H9 (cell line): ENCODE results near the gene STH. TPM values are rescaled to one million over a fixed set of nuclear protein-coding genes. Genes with fewer than 3 reads are reported as not detected.
A peak's percentile ranks its signal among the peaks of the same experiment; 100 is the strongest.

Source experiments
- DNase-seq: peaks from one replicate; pipeline ENCODE4 v3.0.0-alpha.2; 2017
- H2AFZ ChIP-seq: one replicate; pipeline ENCODE4 v1.6.1; 2013; ENCODE audit warnings: mild to moderate bottlenecking, low read length, control low read depth, moderate library complexity
- H2AK5ac ChIP-seq: 2 replicates; pipeline ENCODE4 v1.6.1; 2013; ENCODE audit warnings: low read length, control low read depth, mixed read lengths; ENCODE audit not compliant: insufficient read length
- H2BK120ac ChIP-seq: one replicate; pipeline ENCODE4 v1.6.1; 2013; ENCODE audit warnings: low read depth, mild to moderate bottlenecking, low read length, control low read depth, inconsistent platforms; ENCODE audit not compliant: poor library complexity, severe bottlenecking
- H2BK12ac ChIP-seq: 2 replicates; pipeline ENCODE4 v1.6.1; 2013; ENCODE audit warnings: low read length, control low read depth, mixed read lengths, low read depth; ENCODE audit not compliant: insufficient read length
- H2BK15ac ChIP-seq: 2 replicates; pipeline ENCODE4 v1.6.1; 2013; ENCODE audit warnings: low read depth, low read length, control low read depth
- H2BK20ac ChIP-seq: one replicate; pipeline ENCODE4 v1.6.1; 2013; ENCODE audit warnings: low read depth, mild to moderate bottlenecking, low read length, control low read depth, inconsistent platforms; ENCODE audit not compliant: poor library complexity, severe bottlenecking
- H2BK5ac ChIP-seq: 2 replicates; pipeline ENCODE4 v1.6.1; 2013; ENCODE audit warnings: low read length, control low read depth, mixed read lengths; ENCODE audit not compliant: insufficient read length
- H3K14ac ChIP-seq: 2 replicates; pipeline ENCODE4 v1.6.1; 2013; ENCODE audit warnings: low read length, control low read depth; ENCODE audit not compliant: insufficient read depth
- H3K18ac ChIP-seq: 2 replicates; pipeline ENCODE4 v1.6.1; 2013; ENCODE audit warnings: low read depth, mild to moderate bottlenecking, mixed read lengths, low read length, control low read depth; ENCODE audit not compliant: insufficient read length
- H3K23ac ChIP-seq: 2 replicates; pipeline ENCODE4 v1.6.1; 2013; ENCODE audit warnings: low read length, control low read depth, mixed read lengths, low read depth; ENCODE audit not compliant: insufficient read length
- H3K23me2 ChIP-seq: 2 replicates; pipeline ENCODE4 v1.6.1; 2013; ENCODE audit warnings: low read depth, mild to moderate bottlenecking, mixed read lengths, low read length, control low read depth; ENCODE audit not compliant: insufficient read length, poor library complexity, severe bottlenecking
- H3K27ac ChIP-seq: 2 replicates; pipeline ENCODE4 v1.5.1; 2013; ENCODE audit warnings: low read length, control low read depth, mixed read lengths, low read depth; ENCODE audit not compliant: insufficient read length
- H3K27me3 ChIP-seq: 2 replicates; pipeline ENCODE4 v1.6.1; 2013; ENCODE audit warnings: low read length, control low read depth, inconsistent platforms; ENCODE audit not compliant: insufficient read depth
- H3K4ac ChIP-seq: 2 replicates; pipeline ENCODE4 v1.6.1; 2013; ENCODE audit warnings: low read depth, mild to moderate bottlenecking, control low read depth, inconsistent platforms, low read length, moderate library complexity
- H3K4me1 ChIP-seq: 2 replicates; pipeline ENCODE4 v1.6.1; 2013; ENCODE audit warnings: low read length, control low read depth, inconsistent platforms; ENCODE audit not compliant: insufficient read depth
- H3K4me2 ChIP-seq: 2 replicates; pipeline ENCODE4 v1.6.1; 2013; ENCODE audit warnings: low read length, control low read depth, mixed read lengths; ENCODE audit not compliant: insufficient read length, insufficient read depth
- H3K56ac ChIP-seq: 2 replicates; pipeline ENCODE4 v1.6.1; 2013; ENCODE audit warnings: low read depth, mild to moderate bottlenecking, mixed read lengths, low read length, control low read depth; ENCODE audit not compliant: insufficient read length
- H3K79me1 ChIP-seq: 2 replicates; pipeline ENCODE4 v1.6.1; 2013; ENCODE audit warnings: low read depth, mild to moderate bottlenecking, moderate library complexity, low read length, control low read depth, inconsistent platforms; ENCODE audit not compliant: insufficient read depth, poor library complexity, severe bottlenecking
- H3K79me2 ChIP-seq: 2 replicates; pipeline ENCODE4 v1.6.1; 2013; ENCODE audit warnings: low read length, control low read depth, inconsistent platforms; ENCODE audit not compliant: insufficient read depth
- H3K9ac ChIP-seq: 2 replicates; pipeline ENCODE4 v1.6.1; 2013; ENCODE audit warnings: low read length, control low read depth, mixed read lengths; ENCODE audit not compliant: insufficient read length; ENCODE audit errors: extremely low read depth
- H3K9me3 ChIP-seq: one replicate; pipeline ENCODE4 v1.6.1; 2013; ENCODE audit warnings: low read depth, low read length, inconsistent platforms; ENCODE audit not compliant: control insufficient read depth
- H3T11ph ChIP-seq: one replicate; pipeline ENCODE4 v1.6.1; 2013; ENCODE audit warnings: mild to moderate bottlenecking, low read length, control low read depth, inconsistent platforms
- H4K20me1 ChIP-seq: one replicate; pipeline ENCODE4 v1.6.1; 2013; ENCODE audit not compliant: control insufficient read depth, insufficient read length, insufficient read depth
- H4K5ac ChIP-seq: 2 replicates; pipeline ENCODE4 v1.6.1; 2013; ENCODE audit warnings: low read depth, mild to moderate bottlenecking, mixed read lengths, low read length, control low read depth; ENCODE audit not compliant: insufficient read length
- H4K8ac ChIP-seq: replicated peaks from 2 replicates; pipeline ENCODE4 v1.6.1; 2013; ENCODE audit warnings: low read length, control low read depth, mixed read lengths, low read depth; ENCODE audit not compliant: insufficient read length
- H4K91ac ChIP-seq: 2 replicates; pipeline ENCODE4 v1.6.1; 2013; ENCODE audit warnings: low read depth, mild to moderate bottlenecking, moderate library complexity, mixed read lengths, low read length, control low read depth; ENCODE audit not compliant: insufficient read length
- H3K27ac Mint-ChIP-seq, 3 experiments: 2 replicates in 2 of 3; 3 replicates in 1 of 3; pipeline ENCODE4 v1.8.0; 2020 to 2021; ENCODE audit warnings: mixed read lengths in 3 of 3, mild to moderate bottlenecking in 1 of 3, moderate library complexity in 1 of 3
- H3K27me3 Mint-ChIP-seq: 2 replicates; pipeline ENCODE4 v1.8.0; 2021; ENCODE audit warnings: low read depth, mild to moderate bottlenecking, moderate library complexity, mixed read lengths
- H3K36me3 Mint-ChIP-seq, 3 experiments: 2 replicates in 2 of 3; 3 replicates in 1 of 3; pipeline ENCODE4 v1.8.0; 2020 to 2021; ENCODE audit warnings: low read depth in 3 of 3, mixed read lengths in 3 of 3; ENCODE audit not compliant: insufficient read depth in 1 of 3
- H3K4me1 Mint-ChIP-seq, 2 experiments: 2 replicates each; pipeline ENCODE4 v1.8.0; 2020; ENCODE audit warnings: mixed read lengths in 2 of 2
- H3K4me3 Mint-ChIP-seq, 2 experiments: 2 replicates in 1 of 2; 3 replicates in 1 of 2; pipeline ENCODE4 v1.8.0; 2020 to 2021; ENCODE audit warnings: mild to moderate bottlenecking in 2 of 2, mixed read lengths in 2 of 2, moderate library complexity in 1 of 2
- H3K9me3 Mint-ChIP-seq, 2 experiments: 2 replicates in 1 of 2; 3 replicates in 1 of 2; pipeline ENCODE4 v1.8.0; 2020; ENCODE audit warnings: mild to moderate bottlenecking in 2 of 2, mixed read lengths in 2 of 2, moderate library complexity in 1 of 2
- CTCF ChIP-seq: fragments of 200-600 bp; sonication (generic); conservative IDR thresholded peaks from 3 replicates; pipeline ENCODE4 v1.8.0; 2021; ENCODE audit warnings: antibody characterized with exemption, mild to moderate bottlenecking
- WGBS: extraction: QIAGEN DNeasy Blood & Tissue Kit; methylation state at CpG from one replicate; pipeline ENCODE4 v1.1.7; 2013; ENCODE audit warnings: missing lambda C conversion rate, low lambda C conversion rate, mixed read lengths; ENCODE audit not compliant: insufficient read length; ENCODE audit errors: extremely low coverage; 5-methylcytosine and 5-hydroxymethylcytosine counted together
- total RNA-seq: library from RNA; stranded (reverse); gene quantifications from 2 replicates; pipeline ENCODE4 v1.2.1, GENCODE V29; 2021

The STH gene
- total RNA-seq, 1 experiment from 2014 or later: not detected

GRCh38 chr17:46000292-46000691 lies 1.2 kb downstream of the STH start:
- Histone ChIP-seq H3K23me2 (no peaks in the 10 kb centered on the region), H4K91ac (no peak overlapping the region), H3K4me2 (no peak overlapping the region), H3K9ac (no peak overlapping the region), H3K56ac (no peak overlapping the region), H3K14ac (no peak overlapping the region), H3K79me1 (no peaks in the 10 kb centered on the region), H4K20me1 (no peaks in the 10 kb centered on the region), H2BK12ac (no peak overlapping the region), H3K4ac (no peak overlapping the region), H3K4me1 (no peaks in the 10 kb centered on the region), H2AFZ (no peak overlapping the region), H3K27ac (no peak overlapping the region), H3K9me3 (no peaks in the 10 kb centered on the region), H2BK20ac (no peak overlapping the region), H3K79me2 (no peaks in the 10 kb centered on the region), H4K8ac (no peak overlapping the region), H4K5ac (no peak overlapping the region), H3T11ph (no peak overlapping the region), H2BK5ac (no peak overlapping the region), H2BK15ac (no peak overlapping the region), H3K18ac (no peak overlapping the region), H3K23ac (no peak overlapping the region), H3K27me3 (no peaks in the 10 kb centered on the region), H2AK5ac (no peak overlapping the region), H2BK120ac (no peak overlapping the region)
- WGBS: no CpG with 5 or more reads among the region's 7 CpGs
- H3K9me3 Mint-ChIP-seq: no peaks in the 10 kb centered on the region; a peak in 1 of 5 replicates
- H3K4me3 Mint-ChIP-seq: no peak overlapping the region
- H3K27me3 Mint-ChIP-seq: no peaks in the 10 kb centered on the region; the same call in 1 of the 2 replicates
- no peaks in the 10 kb centered on the region for H3K36me3 Mint-ChIP-seq
- peak overlapping the region in 1 of 3 experiments; percentile 87; a peak in 2 of 7 replicates for H3K27ac Mint-ChIP-seq
- no peak for DNase-seq
- peaks cover 0 to 5% of the 10 kb centered on the region in 2 experiments; a peak in 1 of 4 replicates for H3K4me1 Mint-ChIP-seq
- no peak for TF ChIP-seq CTCF
